ENCODE results near the gene EFCAB5.
"Not testable (repeated sequence)": the region's sequence is repeated elsewhere in the genome, so short reads cannot be mapped to it uniquely, and the experiment has no call there.

The EFCAB5 gene

GRCh38 chr17:29935909-29936308 is 5.5 kb upstream of the EFCAB5 start:
- WGBS (ENCODE audit: insufficient coverage, insufficient read length): no CpG with 5 or more reads among the region's 3 CpGs
- not testable (repeated sequence) for DNase-seq (ENCODE audit: low read depth, low spot score); H3K4me1 ChIP-seq (ENCODE audit: control insufficient read depth, insufficient read depth, low read length); H3K4me3 ChIP-seq (ENCODE audit: low read length); H3K27ac ChIP-seq (ENCODE audit: low read length); H3K36me3 ChIP-seq (ENCODE audit: control insufficient read depth, insufficient read depth, low read length); H3K9me3 ChIP-seq (ENCODE audit: control insufficient read depth, insufficient read depth, low read length); H3K27me3 ChIP-seq (ENCODE audit: control insufficient read depth, insufficient read depth, low read length)

GRCh38 chr17:29936724-29937123 is 4.7 kb upstream of the EFCAB5 start:
- no CpG with 5 or more reads among the region's 2 CpGs for WGBS (ENCODE audit: insufficient coverage, insufficient read length)
- DNase-seq (ENCODE audit: low read depth, low spot score): no peak
- no peaks in the 10 kb centered on the region for H3K4me1 ChIP-seq (ENCODE audit: control insufficient read depth, insufficient read depth, low read length)
- H3K4me3 ChIP-seq (ENCODE audit: low read length): no peak overlapping the region
- no peaks in the 10 kb centered on the region for H3K9me3 ChIP-seq (ENCODE audit: control insufficient read depth, insufficient read depth, low read length)
- H3K36me3 ChIP-seq (ENCODE audit: control insufficient read depth, insufficient read depth, low read length): no peaks in the 10 kb centered on the region
- H3K27ac ChIP-seq (ENCODE audit: low read length): no peak overlapping the region
- H3K27me3 ChIP-seq (ENCODE audit: control insufficient read depth, insufficient read depth, low read length): no peaks in the 10 kb centered on the region

GRCh38 chr17:29945281-29945680 is 3.8 kb downstream of the EFCAB5 start:
- H3K4me1 ChIP-seq (ENCODE audit: control insufficient read depth, insufficient read depth, low read length): no peaks in the 10 kb centered on the region
- H3K27ac ChIP-seq (ENCODE audit: low read length): no peak overlapping the region
- no CpG with 5 or more reads among the region's 2 CpGs for WGBS (ENCODE audit: insufficient coverage, insufficient read length)
- DNase-seq (ENCODE audit: low read depth, low spot score): no peak
- no peaks in the 10 kb centered on the region for H3K9me3 ChIP-seq (ENCODE audit: control insufficient read depth, insufficient read depth, low read length)
- no peaks in the 10 kb centered on the region for H3K27me3 ChIP-seq (ENCODE audit: control insufficient read depth, insufficient read depth, low read length)
- H3K36me3 ChIP-seq (ENCODE audit: control insufficient read depth, insufficient read depth, low read length): no peaks in the 10 kb centered on the region
- no peak overlapping the region for H3K4me3 ChIP-seq (ENCODE audit: low read length)

GRCh38 chr17:29948448-29949215 is 7.2 kb downstream of the EFCAB5 start:
- Histone ChIP-seq H3K36me3 (ENCODE audit: control insufficient read depth, insufficient read depth, low read length) (no peaks in the 10 kb centered on the region), H3K4me3 (ENCODE audit: low read length) (no peak overlapping the region), H3K4me1 (ENCODE audit: control insufficient read depth, insufficient read depth, low read length) (no peaks in the 10 kb centered on the region), H3K27me3 (ENCODE audit: control insufficient read depth, insufficient read depth, low read length) (no peaks in the 10 kb centered on the region), H3K27ac (ENCODE audit: low read length) (no peak overlapping the region), H3K9me3 (ENCODE audit: control insufficient read depth, insufficient read depth, low read length) (no peaks in the 10 kb centered on the region)
- DNase-seq (ENCODE audit: low read depth, low spot score): no peak
- no CpG with 5 or more reads among the region's 3 CpGs for WGBS (ENCODE audit: insufficient coverage, insufficient read length)

- Histone ChIP-seq H3K9me3 (ENCODE audit: control insufficient read depth, insufficient read depth, low read length) (no peaks in the 10 kb centered on the region; the same call in 1 of the 2 replicates), H3K4me1 (ENCODE audit: control insufficient read depth, insufficient read depth, low read length) (no peaks in the 10 kb centered on the region), H3K27ac (ENCODE audit: low read length) (no peak overlapping the region), H3K36me3 (ENCODE audit: control insufficient read depth, insufficient read depth, low read length) (no peaks in the 10 kb centered on the region), H3K4me3 (ENCODE audit: low read length) (no peak overlapping the region), H3K27me3 (ENCODE audit: control insufficient read depth, insufficient read depth, low read length) (no peaks in the 10 kb centered on the region)
- DNase-seq (ENCODE audit: low read depth, low spot score): no peak
Observed at GRCh38 chr17:29949696-29950095, 8.3 kb downstream of the EFCAB5 start.

DNA sequence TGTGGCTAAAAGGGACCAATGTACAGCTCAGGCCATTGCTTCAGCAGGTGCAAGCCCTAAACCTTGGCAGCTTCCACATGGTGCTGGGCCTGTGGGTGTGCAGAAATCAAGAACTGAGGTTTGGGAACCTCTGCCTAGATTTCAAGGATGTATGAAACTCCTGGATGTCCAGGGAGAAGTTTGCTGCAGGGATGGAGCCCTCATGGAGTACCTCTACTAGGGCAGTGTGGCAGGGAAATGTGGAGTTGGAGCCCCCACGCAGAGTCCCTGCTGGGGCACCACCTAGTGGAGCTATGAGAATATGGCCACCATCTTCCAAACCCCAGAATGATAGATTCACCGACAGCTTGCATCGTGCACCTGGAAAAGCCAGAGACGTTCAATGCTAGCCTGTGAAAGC is 13.0 kb downstream of the EFCAB5 start:
- no CpG with 5 or more reads among the region's 4 CpGs for WGBS (ENCODE audit: insufficient coverage, insufficient read length)
- Histone ChIP-seq H3K27ac (ENCODE audit: low read length) (no peak overlapping the region), H3K9me3 (ENCODE audit: control insufficient read depth, insufficient read depth, low read length) (no peaks in the 10 kb centered on the region; the same call in 1 of the 2 replicates), H3K4me1 (ENCODE audit: control insufficient read depth, insufficient read depth, low read length) (no peaks in the 10 kb centered on the region), H3K4me3 (ENCODE audit: low read length) (no peak overlapping the region), H3K27me3 (ENCODE audit: control insufficient read depth, insufficient read depth, low read length) (no peaks in the 10 kb centered on the region), H3K36me3 (ENCODE audit: control insufficient read depth, insufficient read depth, low read length) (no peaks in the 10 kb centered on the region)
- no peak for DNase-seq (ENCODE audit: low read depth, low spot score)

- Histone ChIP-seq H3K27ac (ENCODE audit: low read length) (no peak overlapping the region), H3K27me3 (ENCODE audit: control insufficient read depth, insufficient read depth, low read length) (no peaks in the 10 kb centered on the region), H3K36me3 (ENCODE audit: control insufficient read depth, insufficient read depth, low read length) (no peaks in the 10 kb centered on the region), H3K4me1 (ENCODE audit: control insufficient read depth, insufficient read depth, low read length) (0 out of 2 replicates have a peak, but pooled peaks cover 2% of the 10 kb centered on the region), H3K4me3 (ENCODE audit: low read length) (no peak overlapping the region), H3K9me3 (ENCODE audit: control insufficient read depth, insufficient read depth, low read length) (no peaks in the 10 kb centered on the region; the same call in 1 of the 2 replicates)
- no peak for DNase-seq (ENCODE audit: low read depth, low spot score)
Observed at GRCh38 chr17:29956225-29956624, 14.8 kb downstream of the EFCAB5 start.

DNA sequence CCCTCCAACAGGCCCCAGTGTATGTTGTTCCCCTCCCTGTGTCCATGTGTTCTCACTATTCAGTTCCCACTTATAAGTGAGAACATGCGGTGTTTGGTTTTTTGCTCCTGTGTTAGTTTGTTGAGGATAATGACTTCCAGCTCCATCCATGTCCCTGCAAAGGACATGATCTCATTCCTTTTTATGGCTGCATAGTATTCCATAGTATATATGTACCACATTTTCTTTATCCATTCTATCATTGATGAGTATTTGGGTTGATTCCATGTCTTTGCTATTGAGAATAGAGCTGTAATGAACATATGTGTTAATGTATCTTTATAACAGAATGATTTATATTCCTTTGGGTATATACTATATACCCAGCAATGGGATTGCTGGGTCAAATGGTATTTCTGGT is 16.1 kb downstream of the EFCAB5 start:
- WGBS (ENCODE audit: insufficient coverage, insufficient read length): no CpG with 5 or more reads among the region's 1 CpG
- not testable (repeated sequence) for H3K27ac ChIP-seq (ENCODE audit: low read length); H3K27me3 ChIP-seq (ENCODE audit: control insufficient read depth, insufficient read depth, low read length)

GRCh38 chr17:29958947-29959657 is 17.7 kb downstream of the EFCAB5 start:
- Histone ChIP-seq H3K4me3 (ENCODE audit: low read length) (no peak overlapping the region), H3K4me1 (ENCODE audit: control insufficient read depth, insufficient read depth, low read length) (0 out of 2 replicates have a peak, but pooled peaks cover 2% of the 10 kb centered on the region), H3K27me3 (ENCODE audit: control insufficient read depth, insufficient read depth, low read length) (no peaks in the 10 kb centered on the region), H3K27ac (ENCODE audit: low read length) (no peak overlapping the region), H3K36me3 (ENCODE audit: control insufficient read depth, insufficient read depth, low read length) (no peaks in the 10 kb centered on the region), H3K9me3 (ENCODE audit: control insufficient read depth, insufficient read depth, low read length) (no peaks in the 10 kb centered on the region; the same call in 1 of the 2 replicates)
- no peak for DNase-seq (ENCODE audit: low read depth, low spot score)
- no CpG with 5 or more reads among the region's 4 CpGs for WGBS (ENCODE audit: insufficient coverage, insufficient read length)

More for the DNA sequence above, 16.1 kb downstream of the EFCAB5 start:
- not testable (repeated sequence) for H3K9me3 ChIP-seq (ENCODE audit: control insufficient read depth, insufficient read depth, low read length); H3K4me3 ChIP-seq (ENCODE audit: low read length); H3K4me1 ChIP-seq (ENCODE audit: control insufficient read depth, insufficient read depth, low read length); H3K36me3 ChIP-seq (ENCODE audit: control insufficient read depth, insufficient read depth, low read length); DNase-seq (ENCODE audit: low read depth, low spot score)

GRCh38 chr17:29959658-29960337 is 18.4 kb downstream of the EFCAB5 start:
- H3K27ac ChIP-seq (ENCODE audit: low read length): no peak overlapping the region
- H3K4me1 ChIP-seq (ENCODE audit: control insufficient read depth, insufficient read depth, low read length): 0 out of 2 replicates have a peak, but pooled peaks cover 2% of the 10 kb centered on the region
- no peak for DNase-seq (ENCODE audit: low read depth, low spot score)
- H3K27me3 ChIP-seq (ENCODE audit: control insufficient read depth, insufficient read depth, low read length): no peaks in the 10 kb centered on the region
- H3K9me3 ChIP-seq (ENCODE audit: control insufficient read depth, insufficient read depth, low read length): no peaks in the 10 kb centered on the region; the same call in 1 of the 2 replicates
- H3K4me3 ChIP-seq (ENCODE audit: low read length): no peak overlapping the region
- no peaks in the 10 kb centered on the region for H3K36me3 ChIP-seq (ENCODE audit: control insufficient read depth, insufficient read depth, low read length)
- no CpG with 5 or more reads among the region's 4 CpGs for WGBS (ENCODE audit: insufficient coverage, insufficient read length)
